ENCODE measurements around the gene CLEC4E. TPM values are rescaled to one million over a fixed set of nuclear protein-coding genes. Genes with fewer than 3 reads are reported as not detected.

Gene CLEC4E
- total and polyA plus RNA-seq, 2 experiments from 2014 or later: not detected

GRCh38 chr12:8561011-8561410 lies 20.3 kb upstream of the CLEC4E start:
- no peak for TF ChIP-seq CTCF (IDR thresholded peaks at IDR 0.05; ENCODE audit: low read depth, low read length)
- no peaks in the 10 kb centered on the region for H3K27me3 ChIP-seq
- no peaks in the 10 kb centered on the region for H3K9me3 ChIP-seq (ENCODE audit: low read depth)
- H3K4me3 ChIP-seq: no peak overlapping the region
- peak in 1 of 2 donors; percentile 55 for DNase-seq (ENCODE audit: low read depth in 1 of 2, low spot score in 1 of 2)
- peak overlapping the region; percentile 70 for H3K27ac ChIP-seq
- H3K36me3 ChIP-seq: no peaks in the 10 kb centered on the region
- peaks cover 19% of the 10 kb centered on the region for H3K4me1 ChIP-seq (ENCODE audit: low read depth)

- no peaks in the 10 kb centered on the region for H3K27me3 ChIP-seq
- no peaks in the 10 kb centered on the region for H3K36me3 ChIP-seq
- no peak overlapping the region for H3K4me3 ChIP-seq
- TF ChIP-seq CTCF (IDR thresholded peaks at IDR 0.05; ENCODE audit: low read depth, low read length): no peak
- no peak overlapping the region for H3K27ac ChIP-seq
- no peak for DNase-seq (ENCODE audit: low read depth in 1 of 2, low spot score in 1 of 2)
- peaks cover 19% of the 10 kb centered on the region for H3K4me1 ChIP-seq (ENCODE audit: low read depth)
- no peaks in the 10 kb centered on the region for H3K9me3 ChIP-seq (ENCODE audit: low read depth)
Observed at GRCh38 chr12:8559676-8560075, 19.0 kb upstream of the CLEC4E start.

GRCh38 chr12:8556531-8557097 lies 15.9 kb upstream of the CLEC4E start:
- H3K4me3 ChIP-seq: no peak overlapping the region
- no peak for TF ChIP-seq CTCF (IDR thresholded peaks at IDR 0.05; ENCODE audit: low read depth, low read length)
- no peak overlapping the region for H3K27ac ChIP-seq
- no peaks in the 10 kb centered on the region for H3K9me3 ChIP-seq (ENCODE audit: low read depth)
- no peaks in the 10 kb centered on the region for H3K27me3 ChIP-seq
- DNase-seq (ENCODE audit: low read depth in 1 of 2, low spot score in 1 of 2): no peak
- peaks cover 19% of the 10 kb centered on the region for H3K4me1 ChIP-seq (ENCODE audit: low read depth)
- no peaks in the 10 kb centered on the region for H3K36me3 ChIP-seq

- peaks cover 4% of the 10 kb centered on the region for H3K4me1 ChIP-seq (ENCODE audit: low read depth)
- TF ChIP-seq CTCF (IDR thresholded peaks at IDR 0.05; ENCODE audit: low read depth, low read length): no peak
- H3K36me3 ChIP-seq: no peaks in the 10 kb centered on the region
- peak in 1 of 2 donors; percentile 39 for DNase-seq (ENCODE audit: low read depth in 1 of 2, low spot score in 1 of 2)
- H3K9me3 ChIP-seq (ENCODE audit: low read depth): no peaks in the 10 kb centered on the region
- no peak overlapping the region for H3K4me3 ChIP-seq
- H3K27me3 ChIP-seq: no peaks in the 10 kb centered on the region
- no peak overlapping the region for H3K27ac ChIP-seq
Observed at GRCh38 chr12:8554451-8555195, 13.9 kb upstream of the CLEC4E start.

- Histone ChIP-seq H3K27ac (no peak overlapping the region), H3K4me1 (ENCODE audit: low read depth) (peaks cover 4% of the 10 kb centered on the region), H3K4me3 (no peak overlapping the region), H3K36me3 (no peaks in the 10 kb centered on the region), H3K9me3 (ENCODE audit: low read depth) (no peaks in the 10 kb centered on the region), H3K27me3 (no peaks in the 10 kb centered on the region)
- TF ChIP-seq CTCF (IDR thresholded peaks at IDR 0.05; ENCODE audit: low read depth, low read length): no peak
- DNase-seq (ENCODE audit: low read depth in 1 of 2, low spot score in 1 of 2): no peak
Observed at GRCh38 chr12:8553088-8553627, 12.5 kb upstream of the CLEC4E start.
